Fibroblast of skin of left quadriceps (primary cell): ENCODE results near the gene MICAL2.

Source experiments
- DNase-seq, 2 experiments: peaks; one replicate each; pipeline ENCODE4 v3.0.0-alpha.2; 2013; ENCODE audit warnings: low read depth in 2 of 2

Gene MICAL2

DNA sequence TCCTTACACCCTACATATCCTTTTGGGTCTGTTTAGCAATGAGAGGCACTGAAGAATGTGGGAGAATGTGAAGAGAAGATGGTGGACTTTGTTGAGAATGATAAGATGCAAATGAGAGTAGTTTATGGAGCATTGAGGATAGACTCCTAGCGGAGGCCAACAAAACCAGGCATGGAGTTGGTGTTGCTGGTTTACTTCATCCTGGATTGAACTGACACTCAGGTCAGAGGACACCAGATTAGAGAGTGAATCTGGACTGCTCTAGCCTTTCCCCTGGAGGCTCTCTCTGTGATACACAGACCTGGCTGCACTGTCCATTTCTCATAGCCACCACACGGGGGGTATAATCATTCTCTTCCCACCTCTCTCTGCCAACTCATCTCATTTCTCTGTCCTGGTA, 98.7 kb downstream of the MICAL2 start:
- DNase-seq, result no peak

DNA sequence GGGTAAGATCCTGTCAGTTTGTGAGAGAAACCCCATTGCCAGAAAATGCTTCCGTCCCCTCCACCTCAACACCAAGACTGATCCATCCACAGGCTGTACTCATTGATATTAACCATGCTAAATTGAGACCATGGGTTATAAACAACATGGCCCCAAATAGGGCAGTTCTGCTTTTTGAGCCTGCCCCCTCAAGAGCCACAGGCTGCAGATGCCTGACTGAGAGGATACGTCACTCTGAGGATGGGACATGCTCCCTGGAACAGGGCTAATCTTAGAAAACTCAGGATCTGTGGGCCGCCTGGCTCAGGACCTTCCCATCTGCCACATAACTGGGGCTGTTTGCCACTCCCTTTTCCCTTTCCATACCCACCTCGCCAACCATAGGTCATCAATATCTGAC, 99.8 kb downstream of the MICAL2 start:
- DNase-seq, result no peak

- DNase-seq, result no peak
Observed at GRCh38 chr11:12211331-12212065, 101.1 kb downstream of the MICAL2 start.

GRCh38 chr11:12212174-12212820, 101.9 kb downstream of the MICAL2 start:
- DNase-seq, result no peak

GRCh38 chr11:12212821-12213185, 102.4 kb downstream of the MICAL2 start:
- DNase-seq, result no peak

GRCh38 chr11:12213883-12214282, 103.5 kb downstream of the MICAL2 start:
- peak; percentile 52 for DNase-seq

GRCh38 chr11:12214751-12215150, 104.4 kb downstream of the MICAL2 start:
- no peak for DNase-seq

DNA sequence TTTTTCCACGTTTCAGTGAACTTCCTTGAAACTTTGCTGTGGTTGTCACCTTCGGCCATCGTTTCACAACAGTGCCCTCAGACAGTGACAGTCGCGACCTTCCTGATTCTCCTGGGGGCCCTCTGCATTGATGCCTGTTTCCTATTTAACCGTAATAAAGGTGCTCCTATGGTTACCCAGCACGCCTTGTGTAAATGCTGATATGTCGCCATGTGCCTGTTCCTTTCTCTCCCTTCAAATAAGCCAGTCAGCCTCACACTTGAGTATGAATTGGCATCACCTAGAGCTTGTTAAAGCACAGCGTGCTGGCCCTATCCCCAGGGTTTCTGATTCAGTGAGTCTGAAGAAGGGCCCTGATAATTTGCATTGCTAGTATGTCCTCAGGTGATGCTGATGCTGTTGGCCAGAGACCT, 104.8 kb downstream of the MICAL2 start:
- DNase-seq, result no peak

DNA sequence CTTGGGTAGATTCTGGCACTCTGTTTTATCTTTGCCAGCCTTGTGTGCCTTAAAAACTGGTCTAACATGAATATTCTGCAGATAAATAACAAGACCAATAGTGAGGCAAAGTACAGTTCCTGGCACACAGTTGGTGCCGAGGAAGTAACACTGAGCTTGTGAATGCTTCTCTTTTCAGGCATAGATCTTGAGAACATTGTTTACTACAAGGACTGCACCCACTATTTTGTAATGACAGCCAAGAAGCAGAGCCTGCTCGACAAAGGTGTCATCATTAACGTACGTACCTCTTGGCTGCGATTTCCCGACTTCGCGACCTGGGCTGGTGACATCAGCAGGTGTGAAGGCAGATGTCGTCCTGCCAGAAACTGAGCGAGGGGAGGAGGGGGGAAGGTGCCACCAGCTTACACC, 105.7 kb downstream of the MICAL2 start:
- DNase-seq, result no peak

- DNase-seq, result no peak
Observed at GRCh38 chr11:12216671-12217374, 106.4 kb downstream of the MICAL2 start.

GRCh38 chr11:12217879-12218278, 107.5 kb downstream of the MICAL2 start:
- DNase-seq, result no peak

- DNase-seq, result no peak
Observed at GRCh38 chr11:12218909-12219308, 108.5 kb downstream of the MICAL2 start.

DNA sequence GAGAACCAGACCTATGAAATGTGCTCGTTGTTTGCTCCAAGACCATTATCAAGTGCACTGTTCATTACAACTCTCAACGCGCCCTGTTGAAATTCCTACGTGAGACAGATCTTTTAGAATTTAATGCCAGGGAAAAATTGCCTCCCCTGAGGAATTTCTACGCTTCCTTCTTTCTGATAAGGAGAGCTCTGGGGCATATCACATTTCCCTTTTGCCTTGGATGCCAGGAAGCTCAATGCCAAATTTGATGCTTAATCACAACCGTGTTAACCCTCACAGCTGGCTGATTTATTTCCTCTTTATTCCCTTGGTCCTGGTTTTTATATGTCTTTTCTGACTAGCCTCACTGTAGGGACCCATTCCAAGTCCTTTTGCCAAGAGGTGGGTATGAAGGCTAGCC, 109.4 kb downstream of the MICAL2 start:
- DNase-seq, result no peak

DNA sequence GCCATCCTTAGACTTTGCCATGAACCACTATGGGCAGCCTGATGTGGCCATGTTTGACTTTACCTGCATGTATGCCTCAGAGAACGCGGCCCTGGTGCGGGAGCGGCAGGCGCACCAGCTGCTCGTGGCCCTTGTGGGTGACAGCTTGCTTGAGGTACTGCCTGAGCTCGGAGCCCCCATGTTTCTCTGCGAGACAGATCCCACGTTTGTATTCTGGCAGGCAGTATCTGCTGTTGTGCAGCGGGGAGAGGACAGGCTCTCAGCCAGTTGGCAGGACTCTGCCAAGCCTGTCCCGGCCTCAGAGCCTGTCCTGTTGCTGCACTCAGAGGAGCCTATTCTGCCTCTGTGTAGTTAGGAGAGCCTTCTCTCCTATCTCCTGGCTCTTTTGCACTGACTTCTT, 109.9 kb downstream of the MICAL2 start:
- DNase-seq, result no peak

DNA sequence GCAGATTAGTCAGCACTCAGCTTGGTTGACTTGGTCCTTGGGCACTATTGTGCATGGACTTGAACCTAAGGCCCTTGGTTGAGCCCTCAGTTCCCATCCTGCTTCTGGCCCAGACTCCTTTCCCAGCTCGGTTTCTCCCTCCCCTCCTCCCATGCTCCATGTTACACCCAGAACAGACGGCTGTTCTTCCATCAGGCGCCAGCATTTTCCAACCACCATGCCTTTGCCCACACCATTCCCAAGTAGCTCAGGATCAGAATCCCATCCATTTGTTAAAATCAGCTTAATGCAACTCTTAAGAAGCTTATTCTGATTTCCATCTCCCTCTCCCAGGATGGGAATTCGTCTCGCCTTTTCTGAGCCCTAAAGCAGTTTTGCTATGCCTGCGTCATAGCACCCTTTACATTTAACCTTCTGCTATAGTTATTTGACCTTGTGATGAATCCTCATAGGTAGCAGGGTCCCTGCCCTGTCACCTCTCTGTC, 110.7 kb downstream of the MICAL2 start:
- no peak for DNase-seq

DNA sequence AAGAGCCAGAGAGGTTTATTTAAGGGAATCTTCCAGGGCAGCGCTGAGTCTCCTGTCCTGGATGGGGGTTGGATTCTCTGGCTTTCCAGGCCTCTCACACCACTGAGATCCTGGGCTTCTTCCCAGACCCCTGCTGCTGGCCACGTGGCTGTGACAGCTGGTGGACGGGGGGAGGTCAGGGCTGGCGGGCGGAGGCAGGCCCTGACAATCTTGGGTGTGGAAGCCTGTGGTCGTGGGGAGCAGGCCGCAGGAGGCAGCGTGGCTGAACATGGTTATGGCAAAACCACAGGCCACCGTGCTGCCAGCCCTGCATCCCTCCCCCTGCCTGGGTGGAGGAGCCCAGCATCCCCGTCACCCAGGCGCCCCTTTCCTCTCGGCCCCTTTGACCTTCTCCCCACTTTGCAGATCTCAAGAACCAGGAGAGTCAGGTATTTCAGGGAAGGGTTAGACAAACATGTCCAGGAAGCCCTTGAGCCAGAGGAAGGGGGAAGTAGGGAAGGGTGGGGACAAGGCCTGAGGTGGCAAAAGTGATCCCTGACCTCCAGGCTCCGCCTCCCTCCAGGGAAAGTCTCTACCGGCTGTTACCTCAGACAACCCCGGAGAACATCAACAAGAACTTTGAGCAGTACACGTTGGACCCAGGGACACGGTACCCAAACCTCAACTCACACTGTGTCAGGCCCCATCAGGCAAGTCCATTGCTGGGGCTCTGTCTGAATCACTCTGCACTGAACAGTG, 111.8 kb downstream of the MICAL2 start:
- DNase-seq, result no peak

DNA sequence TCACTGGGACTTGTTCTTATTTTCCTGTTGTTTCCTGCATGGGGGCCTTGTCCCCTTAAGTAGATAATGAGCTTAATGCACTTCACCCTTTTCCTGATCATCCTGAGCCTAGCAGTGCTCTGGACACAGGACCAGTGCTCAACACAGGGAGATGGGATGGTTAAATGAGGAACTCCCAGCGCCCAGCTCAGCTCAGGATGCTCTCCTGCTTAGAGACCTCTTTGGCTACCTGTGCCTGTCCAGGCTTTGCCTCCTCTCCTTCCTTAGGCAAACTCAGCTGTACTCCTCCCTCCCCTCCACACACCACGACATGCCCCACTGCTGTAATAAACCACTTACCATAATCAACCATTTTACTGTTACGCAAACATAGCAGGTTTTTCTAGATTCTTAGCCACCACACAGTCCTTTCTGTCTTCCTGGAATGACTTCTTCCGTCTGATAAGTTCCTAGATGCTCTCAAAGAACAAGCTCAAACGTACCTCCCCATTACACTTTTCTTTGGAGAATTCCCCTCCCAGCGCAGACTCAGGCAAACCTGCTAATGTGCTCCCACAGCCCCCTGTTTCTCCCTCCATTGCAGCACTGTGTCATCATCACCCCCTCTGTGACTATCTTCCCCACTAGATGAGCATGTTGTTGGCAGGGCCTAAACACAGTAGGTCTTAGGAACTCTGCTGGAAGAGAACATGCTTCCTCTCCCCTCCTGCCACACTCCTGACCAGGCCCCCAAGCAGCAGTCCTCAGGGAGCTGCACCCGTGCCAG, 113.6 kb downstream of the MICAL2 start:
- DNase-seq, result no peak

GRCh38 chr11:12224537-12224893, 114.1 kb downstream of the MICAL2 start:
- DNase-seq, result no peak

GRCh38 chr11:12225046-12225739, 114.8 kb downstream of the MICAL2 start:
- no peak for DNase-seq

DNA sequence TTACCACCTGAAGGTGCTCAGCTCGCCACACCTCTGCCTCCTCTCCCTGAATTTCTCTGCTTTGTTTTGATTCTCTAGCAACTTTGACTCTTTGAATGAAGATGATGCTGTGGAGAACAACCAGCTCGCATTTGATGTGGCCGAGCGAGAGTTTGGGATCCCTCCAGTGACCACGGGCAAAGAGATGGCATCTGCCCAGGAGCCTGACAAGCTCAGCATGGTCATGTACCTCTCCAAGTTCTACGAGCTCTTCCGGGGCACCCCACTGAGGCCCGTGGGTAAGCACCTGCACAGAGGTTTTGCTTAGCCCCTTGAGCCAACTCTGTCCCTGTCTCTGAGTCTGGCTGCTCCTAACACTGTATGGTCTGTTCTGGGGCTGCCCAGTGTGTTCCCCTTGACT, 115.7 kb downstream of the MICAL2 start:
- DNase-seq, result no peak
